H1 (cell line): ENCODE data around the gene HORMAD2. TPM values are rescaled to one million over a fixed set of nuclear protein-coding genes. Genes with fewer than 3 reads are reported as not detected.

Source experiments
- JUN ChIP-seq: IDR thresholded peaks from 2 replicates; pipeline ENCODE4 v1.6.1; 2011; ENCODE audit warnings: low read depth, mild to moderate bottlenecking, improper control_type of control experiment, low read length
- MAFK ChIP-seq: IDR thresholded peaks from 2 replicates; pipeline ENCODE4 v1.6.1; 2012; ENCODE audit warnings: low read depth, mild to moderate bottlenecking, improper control_type of control experiment, low read length
- polyA plus RNA-seq, 7 experiments: library from polyadenylated mRNA; depleted of rRNA in 3 of 7; stranded (reverse) in 5 of 7; unstranded in 2 of 7; fragments of >200 nt in 5 of 7; fragments of 200-250 nt in 2 of 7; gene quantifications; 1 replicate in 5 of 7; 2 replicates in 1 of 7; 4 replicates in 1 of 7; pipeline versions ENCODE4 v1.2.1 to v1.2.3, GENCODE V29; 2011 to 2013; ENCODE audit warnings: missing spikeins in 2 of 7, mixed read lengths in 2 of 7
- total RNA-seq: library from RNA; stranded (reverse); fragmentation: NEBNext Ultra II Directional; extraction: Animal tissue kit (Norgen Biotek cat#: 25700); gene quantifications from 2 replicates; pipeline ENCODE4 v1.2.1, GENCODE V29; 2021
- TF ChIP-seq, protein P1 (sequence below): fragments of 300-600 bp; sonication (generic); IDR thresholded peaks from 2 replicates; pipeline ENCODE4 v1.7.1; 2012; ENCODE audit warnings: low read length, moderate library complexity, mild to moderate bottlenecking, inconsistent platforms; ENCODE audit not compliant: insufficient replicate concordance

Gene HORMAD2
- total and polyA plus RNA-seq, 2 of the 8 experiments (the other 6 are each of a cell fraction or from before 2014, with no cell fraction given) = 0.03 TPM; not detected in 1

DNA sequence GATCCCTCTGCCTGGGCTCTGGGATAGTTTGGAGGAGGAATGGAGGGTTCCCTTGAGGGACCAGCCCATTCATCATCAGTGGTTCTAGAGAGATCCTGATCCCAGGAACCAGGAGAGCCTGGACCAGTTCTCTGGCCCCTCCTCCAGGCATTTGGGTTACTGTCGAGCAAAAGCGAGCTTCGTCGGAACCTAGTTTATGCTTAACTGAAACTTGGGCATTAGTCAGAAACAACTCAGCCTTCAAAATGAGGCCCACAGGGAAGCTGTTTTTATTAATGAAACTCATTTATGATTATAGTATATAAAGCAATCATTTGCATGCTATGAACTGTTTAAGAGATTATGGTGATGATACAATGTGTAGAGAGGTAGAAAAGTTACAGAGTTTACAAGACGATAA is 104.9 kb downstream of the HORMAD2 start (continued):
- TF ChIP-seq, protein P1, sequence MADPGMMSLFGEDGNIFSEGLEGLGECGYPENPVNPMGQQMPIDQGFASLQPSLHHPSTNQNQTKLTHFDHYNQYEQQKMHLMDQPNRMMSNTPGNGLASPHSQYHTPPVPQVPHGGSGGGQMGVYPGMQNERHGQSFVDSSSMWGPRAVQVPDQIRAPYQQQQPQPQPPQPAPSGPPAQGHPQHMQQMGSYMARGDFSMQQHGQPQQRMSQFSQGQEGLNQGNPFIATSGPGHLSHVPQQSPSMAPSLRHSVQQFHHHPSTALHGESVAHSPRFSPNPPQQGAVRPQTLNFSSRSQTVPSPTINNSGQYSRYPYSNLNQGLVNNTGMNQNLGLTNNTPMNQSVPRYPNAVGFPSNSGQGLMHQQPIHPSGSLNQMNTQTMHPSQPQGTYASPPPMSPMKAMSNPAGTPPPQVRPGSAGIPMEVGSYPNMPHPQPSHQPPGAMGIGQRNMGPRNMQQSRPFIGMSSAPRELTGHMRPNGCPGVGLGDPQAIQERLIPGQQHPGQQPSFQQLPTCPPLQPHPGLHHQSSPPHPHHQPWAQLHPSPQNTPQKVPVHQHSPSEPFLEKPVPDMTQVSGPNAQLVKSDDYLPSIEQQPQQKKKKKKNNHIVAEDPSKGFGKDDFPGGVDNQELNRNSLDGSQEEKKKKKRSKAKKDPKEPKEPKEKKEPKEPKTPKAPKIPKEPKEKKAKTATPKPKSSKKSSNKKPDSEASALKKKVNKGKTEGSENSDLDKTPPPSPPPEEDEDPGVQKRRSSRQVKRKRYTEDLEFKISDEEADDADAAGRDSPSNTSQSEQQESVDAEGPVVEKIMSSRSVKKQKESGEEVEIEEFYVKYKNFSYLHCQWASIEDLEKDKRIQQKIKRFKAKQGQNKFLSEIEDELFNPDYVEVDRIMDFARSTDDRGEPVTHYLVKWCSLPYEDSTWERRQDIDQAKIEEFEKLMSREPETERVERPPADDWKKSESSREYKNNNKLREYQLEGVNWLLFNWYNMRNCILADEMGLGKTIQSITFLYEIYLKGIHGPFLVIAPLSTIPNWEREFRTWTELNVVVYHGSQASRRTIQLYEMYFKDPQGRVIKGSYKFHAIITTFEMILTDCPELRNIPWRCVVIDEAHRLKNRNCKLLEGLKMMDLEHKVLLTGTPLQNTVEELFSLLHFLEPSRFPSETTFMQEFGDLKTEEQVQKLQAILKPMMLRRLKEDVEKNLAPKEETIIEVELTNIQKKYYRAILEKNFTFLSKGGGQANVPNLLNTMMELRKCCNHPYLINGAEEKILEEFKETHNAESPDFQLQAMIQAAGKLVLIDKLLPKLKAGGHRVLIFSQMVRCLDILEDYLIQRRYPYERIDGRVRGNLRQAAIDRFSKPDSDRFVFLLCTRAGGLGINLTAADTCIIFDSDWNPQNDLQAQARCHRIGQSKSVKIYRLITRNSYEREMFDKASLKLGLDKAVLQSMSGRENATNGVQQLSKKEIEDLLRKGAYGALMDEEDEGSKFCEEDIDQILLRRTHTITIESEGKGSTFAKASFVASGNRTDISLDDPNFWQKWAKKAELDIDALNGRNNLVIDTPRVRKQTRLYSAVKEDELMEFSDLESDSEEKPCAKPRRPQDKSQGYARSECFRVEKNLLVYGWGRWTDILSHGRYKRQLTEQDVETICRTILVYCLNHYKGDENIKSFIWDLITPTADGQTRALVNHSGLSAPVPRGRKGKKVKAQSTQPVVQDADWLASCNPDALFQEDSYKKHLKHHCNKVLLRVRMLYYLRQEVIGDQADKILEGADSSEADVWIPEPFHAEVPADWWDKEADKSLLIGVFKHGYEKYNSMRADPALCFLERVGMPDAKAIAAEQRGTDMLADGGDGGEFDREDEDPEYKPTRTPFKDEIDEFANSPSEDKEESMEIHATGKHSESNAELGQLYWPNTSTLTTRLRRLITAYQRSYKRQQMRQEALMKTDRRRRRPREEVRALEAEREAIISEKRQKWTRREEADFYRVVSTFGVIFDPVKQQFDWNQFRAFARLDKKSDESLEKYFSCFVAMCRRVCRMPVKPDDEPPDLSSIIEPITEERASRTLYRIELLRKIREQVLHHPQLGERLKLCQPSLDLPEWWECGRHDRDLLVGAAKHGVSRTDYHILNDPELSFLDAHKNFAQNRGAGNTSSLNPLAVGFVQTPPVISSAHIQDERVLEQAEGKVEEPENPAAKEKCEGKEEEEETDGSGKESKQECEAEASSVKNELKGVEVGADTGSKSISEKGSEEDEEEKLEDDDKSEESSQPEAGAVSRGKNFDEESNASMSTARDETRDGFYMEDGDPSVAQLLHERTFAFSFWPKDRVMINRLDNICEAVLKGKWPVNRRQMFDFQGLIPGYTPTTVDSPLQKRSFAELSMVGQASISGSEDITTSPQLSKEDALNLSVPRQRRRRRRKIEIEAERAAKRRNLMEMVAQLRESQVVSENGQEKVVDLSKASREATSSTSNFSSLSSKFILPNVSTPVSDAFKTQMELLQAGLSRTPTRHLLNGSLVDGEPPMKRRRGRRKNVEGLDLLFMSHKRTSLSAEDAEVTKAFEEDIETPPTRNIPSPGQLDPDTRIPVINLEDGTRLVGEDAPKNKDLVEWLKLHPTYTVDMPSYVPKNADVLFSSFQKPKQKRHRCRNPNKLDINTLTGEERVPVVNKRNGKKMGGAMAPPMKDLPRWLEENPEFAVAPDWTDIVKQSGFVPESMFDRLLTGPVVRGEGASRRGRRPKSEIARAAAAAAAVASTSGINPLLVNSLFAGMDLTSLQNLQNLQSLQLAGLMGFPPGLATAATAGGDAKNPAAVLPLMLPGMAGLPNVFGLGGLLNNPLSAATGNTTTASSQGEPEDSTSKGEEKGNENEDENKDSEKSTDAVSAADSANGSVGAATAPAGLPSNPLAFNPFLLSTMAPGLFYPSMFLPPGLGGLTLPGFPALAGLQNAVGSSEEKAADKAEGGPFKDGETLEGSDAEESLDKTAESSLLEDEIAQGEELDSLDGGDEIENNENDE = no peak
- TF ChIP-seq JUN = no peak
- no peak for TF ChIP-seq MAFK
- TF ChIP-seq, all 59 proteins: peak for 0
